GM23248 (cell line): Measurements from ENCODE around the gene HDAC2.

ENCODE experiments used
- EZH2 ChIP-seq: fragments of 200-600 bp; sonication (generic); IDR thresholded peaks from 2 replicates; pipeline ENCODE4 v1.6.1; 2018; ENCODE audit warnings: antibody characterized with exemption, mild to moderate bottlenecking; ENCODE audit not compliant: insufficient read depth, poor library complexity, severe bottlenecking
- EZH2phosphoT487 ChIP-seq: fragments of 200-600 bp; sonication (generic); IDR thresholded peaks from 2 replicates; pipeline ENCODE4 v1.6.1; 2018; ENCODE audit warnings: antibody characterized with exemption, moderate library complexity, mild to moderate bottlenecking, low read depth; ENCODE audit not compliant: insufficient read depth

- TF ChIP-seq EZH2: no peak
- TF ChIP-seq EZH2phosphoT487: no peak
These were observed 50.2 kb downstream of the HDAC2 start for GRCh38 chr6:113920663-113921267.
